Spleen (tissue), 11 donors: Measurements from ENCODE around the gene NTSR1. TPM values are rescaled to one million over a fixed set of nuclear protein-coding genes. Genes with fewer than 3 reads are reported as not detected.

Source experiments
- DNase-seq: peaks from one replicate; pipeline ENCODE4 v3.0.0-alpha.2; 2020
- H3K27ac ChIP-seq, 8 donors: fragments of 200-600 bp; sonication (generic) in 7 of 8; 1 replicate in 4 of 8; 2 replicates in 4 of 8; pipeline versions ENCODE4 v1.5.0 to v1.8.0; 2016 to 2021; ENCODE audit warnings: inconsistent platforms in 4 of 8, mild to moderate bottlenecking in 4 of 8, moderate library complexity in 1 of 8
- H3K27me3 ChIP-seq, 7 donors: fragments of 200-600 bp; sonication (generic) in 6 of 7; replicated peaks in 1 of 7; 1 replicate in 4 of 7; 2 replicates in 3 of 7; pipeline versions ENCODE4 v1.5.0 to v1.8.0; 2016 to 2021; ENCODE audit warnings: inconsistent platforms in 3 of 7, mild to moderate bottlenecking in 1 of 7
- H3K36me3 ChIP-seq, 6 donors: fragments of 200-600 bp; sonication (generic) in 5 of 6; 1 replicate in 4 of 6; 2 replicates in 2 of 6; pipeline versions ENCODE4 v1.5.0 to v1.8.0; 2016 to 2021; ENCODE audit warnings: inconsistent platforms in 2 of 6
- H3K4me1 ChIP-seq, 6 donors: fragments of 200-600 bp; sonication (generic) in 5 of 6; 1 replicate in 3 of 6; 2 replicates in 3 of 6; pipeline versions ENCODE4 v1.5.0 to v1.8.0; 2016 to 2021; ENCODE audit warnings: inconsistent platforms in 3 of 6
- H3K4me3 ChIP-seq, 8 donors: fragments of 200-600 bp; sonication (generic) in 7 of 8; 1 replicate in 4 of 8; 2 replicates in 4 of 8; pipeline versions ENCODE4 v1.5.0 to v1.8.0; 2016 to 2021; ENCODE audit warnings: inconsistent platforms in 4 of 8, mild to moderate bottlenecking in 4 of 8, moderate library complexity in 2 of 8
- H3K9me3 ChIP-seq, 8 donors: fragments of 200-600 bp; sonication (generic) in 7 of 8; 1 replicate in 4 of 8; 2 replicates in 4 of 8; pipeline versions ENCODE4 v1.5.0 to v1.8.0; 2016 to 2021; ENCODE audit warnings: inconsistent platforms in 4 of 8
- CTCF ChIP-seq, 11 experiments: fragments of 200-600 bp in 7 of 11; fragments of 450-650 bp in 4 of 11; sonication (generic) in 4 of 11; IDR thresholded peaks in 8 of 11; conservative IDR thresholded peaks in 3 of 11; 1 replicate in 7 of 11; 2 replicates in 4 of 11; pipeline versions ENCODE4 v1.4.0 to v1.8.0; 2016 to 2021; ENCODE audit warnings: antibody characterized with exemption in 11 of 11, inconsistent platforms in 4 of 11, mild to moderate bottlenecking in 1 of 11
- POLR2A ChIP-seq, 3 donors: fragments of 450-650 bp; IDR thresholded peaks; one replicate each; pipeline ENCODE4 v1.5.1; 2017; ENCODE audit warnings: antibody characterized with exemption in 3 of 3, mild to moderate bottlenecking in 1 of 3
- POLR2AphosphoS5 ChIP-seq, 3 donors: sonication (generic); formaldehyde crosslinking; IDR thresholded peaks; one replicate each; pipeline ENCODE4 v1.5.1; 2017; ENCODE audit warnings: antibody characterized with exemption in 3 of 3
- WGBS, 5 donors: extraction: QIAGEN DNeasy Blood & Tissue Kit in 3 of 5; methylation state at CpG; one replicate each; pipeline versions ENCODE4 v1.1.5 to v1.1.7; 2013 to 2018; 5-methylcytosine and 5-hydroxymethylcytosine counted together
- intact Hi-C: fragments of 100-400 bp; cut with DNase I; formaldehyde crosslinking; loops from one replicate; pipeline ENCODE4 v1.15.0; 2023; ENCODE audit warnings: low total_unique reads
- polyA plus RNA-seq, 3 donors: library from polyadenylated mRNA; stranded (reverse); fragments of 200-250 nt; gene quantifications; one replicate each; pipeline ENCODE4 v1.2.1, GENCODE V29; 2013
- total RNA-seq, 7 donors: library from RNA; depleted of rRNA in 3 of 7; stranded (reverse); fragments of >200 nt in 3 of 7; fragmentation: NEBNext Ultra II Directional in 4 of 7; extraction: Animal tissue kit (Norgen Biotek cat#: 25700) in 4 of 7; gene quantifications; one replicate each; pipeline versions ENCODE4 v1.1.0 to v1.2.1, GENCODE V29; 2016 to 2021
- donor health status: healthy with polysubstance abuse.
- donor health status: DM: no; HTN: no; CAD: no; lungs with moderate emphysema.
- donor health status: DM: no; HTN: no; CAD: no.
- donor health status: Bipolar disorder and iron deficiency.
- donor health status: healthy.
- donor health status: DM: no; HTN: no; CAD: no.
- donor health status: DM: yes; HTN: yes; CAD: no.

Gene NTSR1
- total and polyA plus RNA-seq, 10 donors: 0.14 to 5.7 (median 0.71) TPM

GRCh38 chr20:62739067-62739466 lies 30.4 kb downstream of the NTSR1 start:
- Histone ChIP-seq H3K27me3 (peaks cover 0 to 82% (median 9%) of the 10 kb centered on the region in 7 donors), H3K4me3 (peak overlapping the region in 1 of 8 donors; percentile 64), H3K9me3 (no peaks in the 10 kb centered on the region), H3K36me3 (no peaks in the 10 kb centered on the region), H3K27ac (peak overlapping the region in 6 of 8 donors; percentile 79 to 92 (median 84)), H3K4me1 (peaks cover 17 to 60% (median 34%) of the 10 kb centered on the region in 6 donors)
- peak; percentile 78 for DNase-seq
- intact Hi-C loops: no loop called here
- TF ChIP-seq POLR2A (IDR thresholded peaks at IDR 0.05) (no peak), POLR2AphosphoS5 (IDR thresholded peaks at IDR 0.05) (no peak), CTCF (IDR thresholded peaks at IDR 0.05 in 8 of 11, conservative IDR thresholded peaks at IDR 0.05 in 3 of 11) (no peak)
- 84 to 90% (median 87%) methylated on average over 8 to 12 of the region's 12 CpGs for WGBS, 5 donors

- Histone ChIP-seq H3K27ac (peak overlapping the region; percentile 49 to 92 (median 82)), H3K36me3 (no peaks in the 10 kb centered on the region), H3K4me3 (peak overlapping the region in 6 of 8 donors; percentile 5 to 64 (median 25)), H3K9me3 (no peaks in the 10 kb centered on the region), H3K4me1 (peaks cover 17 to 53% (median 34%) of the 10 kb centered on the region in 6 donors), H3K27me3 (peaks cover 0 to 82% (median 9%) of the 10 kb centered on the region in 7 donors)
- peak; percentile 89 for DNase-seq
- 34 to 56% (median 39%) methylated on average over 28 to 32 of the region's 32 CpGs for WGBS, 5 donors
- TF ChIP-seq CTCF (IDR thresholded peaks at IDR 0.05 in 8 of 11, conservative IDR thresholded peaks at IDR 0.05 in 3 of 11) (peak in 6 of 11 experiments; percentile 7 to 38 (median 16)), POLR2A (IDR thresholded peaks at IDR 0.05) (no peak), POLR2AphosphoS5 (IDR thresholded peaks at IDR 0.05) (peak in 2 of 3 donors; percentile 25 to 29)
- intact Hi-C loops: no loop called here
These were observed 31.1 kb downstream of the NTSR1 start for GRCh38 chr20:62739581-62740285.

GRCh38 chr20:62740286-62741141 lies 31.9 kb downstream of the NTSR1 start:
- H3K36me3 ChIP-seq: no peaks in the 10 kb centered on the region
- peak overlapping the region; percentile 55 to 92 (median 82) for H3K27ac ChIP-seq
- H3K9me3 ChIP-seq: no peaks in the 10 kb centered on the region
- peaks cover 17 to 45% (median 34%) of the 10 kb centered on the region in 6 donors for H3K4me1 ChIP-seq
- intact Hi-C loops: no loop called here
- DNase-seq: peak; percentile 88
- H3K4me3 ChIP-seq: peak overlapping the region in 6 of 8 donors; percentile 5 to 64 (median 25)
- TF ChIP-seq POLR2A (IDR thresholded peaks at IDR 0.05): no peak
- peak in 1 of 3 donors; percentile 12 for TF ChIP-seq POLR2AphosphoS5 (IDR thresholded peaks at IDR 0.05)
- no peak for TF ChIP-seq CTCF (IDR thresholded peaks at IDR 0.05 in 8 of 11, conservative IDR thresholded peaks at IDR 0.05 in 3 of 11)
- WGBS, 5 donors: 26 to 41% (median 30%) methylated on average over 24 to 28 of the region's 28 CpGs
- H3K27me3 ChIP-seq: peaks cover 0 to 77% (median 8%) of the 10 kb centered on the region in 7 donors
